NT2/D1 (cell line): ENCODE measurements around the gene RIN1.
"Not testable (repeated sequence)": the region's sequence is repeated elsewhere in the genome, so short reads cannot be mapped to it uniquely, and the experiment has no call there.

Experiments used
- DNase-seq: peaks from one replicate; pipeline ENCODE4 v3.0.0-alpha.2; 2011; ENCODE audit warnings: low read depth, low spot score
- H3K27me3 ChIP-seq: 2 replicates; pipeline ENCODE4 v1.6.0; 2011; ENCODE audit warnings: mild to moderate bottlenecking; ENCODE audit not compliant: insufficient read length, insufficient read depth
- H3K36me3 ChIP-seq: 2 replicates; pipeline ENCODE4 v1.6.1; 2011; ENCODE audit warnings: mild to moderate bottlenecking, low read length, mixed read lengths; ENCODE audit not compliant: insufficient read depth, insufficient read length
- H3K4me1 ChIP-seq: 2 replicates; pipeline ENCODE4 v1.5.1; 2011; ENCODE audit not compliant: insufficient read depth, insufficient read length
- H3K4me3 ChIP-seq: 2 replicates; pipeline ENCODE4 v1.5.1; 2011; ENCODE audit warnings: low read depth; ENCODE audit not compliant: insufficient read length
- H3K9ac ChIP-seq: 2 replicates; pipeline ENCODE4 v1.6.0; 2011; ENCODE audit warnings: low read depth; ENCODE audit not compliant: insufficient read length
- H3K9me3 ChIP-seq: 2 replicates; pipeline ENCODE4 v1.5.1; 2011; ENCODE audit warnings: mild to moderate bottlenecking, low read length; ENCODE audit not compliant: insufficient read depth
- SUZ12 ChIP-seq: IDR thresholded peaks from 2 replicates; pipeline ENCODE4 v1.6.1; 2011; ENCODE audit not compliant: insufficient read length, insufficient read depth; ENCODE audit errors: extremely low read depth
- YY1 ChIP-seq: IDR thresholded peaks from 2 replicates; pipeline ENCODE4 v1.6.1; 2011; ENCODE audit not compliant: insufficient read length, insufficient read depth
- ZNF274 ChIP-seq: IDR thresholded peaks from 2 replicates; pipeline ENCODE4 v1.6.1; 2011; ENCODE audit warnings: mild to moderate bottlenecking, low read depth, low read length

Gene RIN1

GRCh38 chr11:66363805-66364535, 27.7 kb upstream of the RIN1 start:
- Histone ChIP-seq H3K27me3 (no peaks in the 10 kb centered on the region), H3K4me3 (no peak overlapping the region), H3K9ac (no peak overlapping the region), H3K9me3 (no peaks in the 10 kb centered on the region), H3K36me3 (peaks cover 71% of the 10 kb centered on the region), H3K4me1 (peaks cover 19% of the 10 kb centered on the region)
- TF ChIP-seq SUZ12 (no peak), YY1 (no peak), ZNF274 (no peak)
- DNase-seq, result peak; percentile 71

GRCh38 chr11:66363187-66363601, 27.0 kb upstream of the RIN1 start:
- no peaks in the 10 kb centered on the region for H3K27me3 ChIP-seq
- H3K36me3 ChIP-seq, result peaks cover 64% of the 10 kb centered on the region
- H3K4me3 ChIP-seq, result no peak overlapping the region
- TF ChIP-seq SUZ12 (no peak), ZNF274 (no peak), YY1 (no peak)
- no peaks in the 10 kb centered on the region for H3K9me3 ChIP-seq
- no peak overlapping the region for H3K9ac ChIP-seq
- DNase-seq, result no peak
- H3K4me1 ChIP-seq, result peaks cover 13% of the 10 kb centered on the region

- no peaks in the 10 kb centered on the region for H3K27me3 ChIP-seq
- H3K9ac ChIP-seq, result no peak overlapping the region
- H3K9me3 ChIP-seq, result no peaks in the 10 kb centered on the region
- H3K4me3 ChIP-seq, result no peak overlapping the region
- H3K36me3 ChIP-seq, result peaks cover 58% of the 10 kb centered on the region
- H3K4me1 ChIP-seq, result peaks cover 10% of the 10 kb centered on the region
- no peak for DNase-seq
- TF ChIP-seq SUZ12 (no peak), ZNF274 (no peak), YY1 (no peak)
Observed at GRCh38 chr11:66362481-66363147, 26.4 kb upstream of the RIN1 start.

- no peak overlapping the region for H3K9ac ChIP-seq
- no peaks in the 10 kb centered on the region for H3K27me3 ChIP-seq
- H3K4me3 ChIP-seq, result no peak overlapping the region
- TF ChIP-seq SUZ12 (no peak), ZNF274 (no peak), YY1 (no peak)
- no peaks in the 10 kb centered on the region for H3K9me3 ChIP-seq
- peaks cover 48% of the 10 kb centered on the region for H3K36me3 ChIP-seq
- DNase-seq, result no peak
- peaks cover 9% of the 10 kb centered on the region for H3K4me1 ChIP-seq
Observed at GRCh38 chr11:66361502-66361941, 25.3 kb upstream of the RIN1 start.

- no peaks in the 10 kb centered on the region for H3K9me3 ChIP-seq
- H3K36me3 ChIP-seq, result peaks cover 39% of the 10 kb centered on the region
- no peak overlapping the region for H3K9ac ChIP-seq
- TF ChIP-seq SUZ12, result no peak
- no peak for TF ChIP-seq ZNF274
- TF ChIP-seq YY1, result no peak
- DNase-seq, result no peak
- H3K4me3 ChIP-seq, result no peak overlapping the region
- no peaks in the 10 kb centered on the region for H3K27me3 ChIP-seq
- H3K4me1 ChIP-seq, result peaks cover 9% of the 10 kb centered on the region
Observed at GRCh38 chr11:66360406-66361073, 24.3 kb upstream of the RIN1 start.

- H3K36me3 ChIP-seq, result peaks cover 31% of the 10 kb centered on the region
- TF ChIP-seq ZNF274, result no peak
- no peak overlapping the region for H3K4me3 ChIP-seq
- no peak overlapping the region for H3K9ac ChIP-seq
- H3K9me3 ChIP-seq, result no peaks in the 10 kb centered on the region
- no peak for DNase-seq
- H3K27me3 ChIP-seq, result no peaks in the 10 kb centered on the region
- peaks cover 9% of the 10 kb centered on the region for H3K4me1 ChIP-seq
Observed at GRCh38 chr11:66359662-66360087, 23.4 kb upstream of the RIN1 start.

- H3K9ac ChIP-seq, H3K4me3 ChIP-seq: not testable (repeated sequence)
- H3K4me1 ChIP-seq, result peaks cover 14% of the 10 kb centered on the region
Observed at GRCh38 chr11:66350560-66351235, 14.5 kb upstream of the RIN1 start.

More at GRCh38 chr11:66350560-66351235, 14.5 kb upstream of the RIN1 start:
- peaks cover 15% of the 10 kb centered on the region for H3K27me3 ChIP-seq
- DNase-seq, H3K9me3 ChIP-seq: not testable (repeated sequence)
- peaks cover 14% of the 10 kb centered on the region for H3K36me3 ChIP-seq
